Measurements from ENCODE around the gene PRRC2B.

- TF ChIP-seq CTCF (IDR thresholded peaks at IDR 0.05) (no peak), EP300 (IDR thresholded peaks at IDR 0.05; ENCODE audit: low read depth) (no peak)
Observed at GRCh38 chr9:131464354-131465000, 70.6 kb downstream of the PRRC2B start.

All from transverse colon (tissue), 3 donors.